Measurements from ENCODE around the gene UGT1A4. TPM values are rescaled to one million over a fixed set of nuclear protein-coding genes. Genes with fewer than 3 reads are reported as not detected.
"Not testable (repeated sequence)": the region's sequence is repeated elsewhere in the genome, so short reads cannot be mapped to it uniquely, and the experiment has no call there.

Gene UGT1A4
- total RNA-seq, 1 donor from 2014 or later = 0.98 TPM

GRCh38 chr2:233699424-233700027, 19.0 kb upstream of the UGT1A4 start:
- Histone ChIP-seq H3K4me1 (no peaks in the 10 kb centered on the region), H3K36me3 (no peaks in the 10 kb centered on the region), H3K9me3 (no peaks in the 10 kb centered on the region), H3K4me3 (no peak overlapping the region), H3K27ac (no peak overlapping the region), H3K27me3 (no peaks in the 10 kb centered on the region)
- intact Hi-C loops (cut with DNase I) = no loop called here
- no peak for DNase-seq (ENCODE audit: extremely low spot score in 2 of 2)
- no peak for TF ChIP-seq CTCF (IDR thresholded peaks at IDR 0.05)
- no peak for TF ChIP-seq POLR2A (IDR thresholded peaks at IDR 0.05)

GRCh38 chr2:233700028-233700635, 18.4 kb upstream of the UGT1A4 start:
- no peak for DNase-seq (ENCODE audit: extremely low spot score in 2 of 2)
- no peaks in the 10 kb centered on the region for H3K4me1 ChIP-seq
- H3K27me3 ChIP-seq = no peaks in the 10 kb centered on the region
- H3K27ac ChIP-seq = no peak overlapping the region
- no peaks in the 10 kb centered on the region for H3K9me3 ChIP-seq
- TF ChIP-seq POLR2A (IDR thresholded peaks at IDR 0.05) = no peak
- peak in 1 of 2 donors; percentile 43 for TF ChIP-seq POLR2AphosphoS5 (IDR thresholded peaks at IDR 0.05; ENCODE audit: insufficient read depth in 1 of 2, low read depth in 1 of 2)
- no peak for TF ChIP-seq CTCF (IDR thresholded peaks at IDR 0.05)
- no peaks in the 10 kb centered on the region for H3K36me3 ChIP-seq
- intact Hi-C loops (cut with DNase I) = no loop called here
- H3K4me3 ChIP-seq = no peak overlapping the region

- intact Hi-C loops (cut with DNase I); H3K27ac ChIP-seq; H3K27me3 ChIP-seq; H3K4me1 ChIP-seq; H3K9me3 ChIP-seq; DNase-seq (ENCODE audit: extremely low spot score in 2 of 2); H3K36me3 ChIP-seq; H3K4me3 ChIP-seq: not testable (repeated sequence)
Measured at GRCh38 chr2:233700842-233701241, 17.7 kb upstream of the UGT1A4 start.

GRCh38 chr2:233702238-233702637, 16.3 kb upstream of the UGT1A4 start:
- Histone ChIP-seq H3K4me1 (peaks cover 5% of the 10 kb centered on the region), H3K27ac (no peak overlapping the region), H3K4me3 (no peak overlapping the region), H3K9me3 (no peaks in the 10 kb centered on the region), H3K27me3 (no peaks in the 10 kb centered on the region), H3K36me3 (no peaks in the 10 kb centered on the region)
- TF ChIP-seq POLR2A (IDR thresholded peaks at IDR 0.05) (no peak), POLR2AphosphoS5 (IDR thresholded peaks at IDR 0.05; ENCODE audit: insufficient read depth in 1 of 2, low read depth in 1 of 2) (no peak), CTCF (IDR thresholded peaks at IDR 0.05) (no peak)
- intact Hi-C loops (cut with DNase I) = no loop called here
- DNase-seq (ENCODE audit: extremely low spot score in 2 of 2) = no peak

- peaks cover 12% of the 10 kb centered on the region for H3K4me1 ChIP-seq
- H3K27ac ChIP-seq = peak overlapping the region; percentile 20
- H3K9me3 ChIP-seq = no peaks in the 10 kb centered on the region
- no peaks in the 10 kb centered on the region for H3K27me3 ChIP-seq
- intact Hi-C loops (cut with DNase I) = no loop called here
- H3K36me3 ChIP-seq = no peaks in the 10 kb centered on the region
- no peak overlapping the region for H3K4me3 ChIP-seq
- no peak for DNase-seq (ENCODE audit: extremely low spot score in 2 of 2)
- TF ChIP-seq CTCF (IDR thresholded peaks at IDR 0.05) (no peak), POLR2AphosphoS5 (IDR thresholded peaks at IDR 0.05; ENCODE audit: insufficient read depth in 1 of 2, low read depth in 1 of 2) (no peak), POLR2A (IDR thresholded peaks at IDR 0.05) (no peak)
Measured at GRCh38 chr2:233705911-233706506, 12.5 kb upstream of the UGT1A4 start.

Measured in vagina (tissue), 2 donors.